ENCODE data around the gene FGD2.

FGD2 gene

DNA sequence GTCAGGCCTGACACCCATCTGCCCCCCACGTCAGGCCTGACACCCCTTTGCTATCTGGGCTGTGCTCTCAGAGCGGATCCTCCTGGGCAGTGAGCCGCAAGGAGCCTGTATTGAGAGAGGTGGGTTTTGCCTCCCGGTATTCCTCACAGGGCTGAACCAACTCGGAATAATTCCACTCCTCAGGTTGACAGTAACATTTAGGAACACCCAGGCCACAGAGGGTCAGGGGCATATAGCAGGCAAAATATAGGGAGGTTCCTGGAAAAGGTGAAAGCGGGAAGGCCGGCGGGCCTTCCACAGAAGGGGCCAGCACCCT lies 6.8 kb upstream of the FGD2 start:
- no peak for DNase-seq

DNA sequence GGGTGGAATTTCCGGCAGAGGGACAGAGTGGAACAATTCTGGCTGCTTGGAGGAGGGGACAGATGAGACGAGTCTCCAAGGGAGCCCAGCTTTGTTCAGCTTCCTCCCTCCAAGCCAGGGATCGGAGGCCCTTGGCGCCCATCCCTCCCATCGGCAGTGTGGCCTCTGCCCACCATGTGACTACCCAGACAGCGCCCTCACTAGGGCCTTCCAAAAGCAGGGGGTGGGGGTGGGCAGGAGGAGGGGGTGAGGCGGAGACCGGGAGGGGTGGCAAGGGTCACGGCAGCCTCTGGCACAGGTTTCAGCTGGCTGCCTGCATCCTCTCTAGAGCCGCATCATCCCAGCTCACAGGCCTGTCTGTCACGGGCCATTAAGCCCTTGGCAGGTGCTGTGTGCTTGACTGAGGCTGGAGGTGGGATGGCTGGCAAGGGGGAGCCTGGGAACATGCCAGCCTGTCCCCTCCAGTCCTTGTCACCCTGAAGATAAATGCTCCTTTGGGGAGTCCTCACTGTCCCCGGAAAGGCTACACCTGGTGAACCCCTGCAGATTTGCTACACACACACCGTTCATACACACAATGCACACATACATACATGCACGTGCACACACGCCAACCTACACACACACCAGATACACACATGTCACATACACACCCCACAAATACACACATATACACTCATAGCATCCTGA lies 6.2 kb upstream of the FGD2 start:
- no peak for DNase-seq

- no peak for DNase-seq
These were observed 5.7 kb upstream of the FGD2 start for GRCh38 chr6:36999751-37000125.

GRCh38 chr6:37004044-37004980 lies 1.1 kb upstream of the FGD2 start:
- DNase-seq = no peak

- DNase-seq = no peak
These were observed 542 bp downstream of the FGD2 start for GRCh38 chr6:37005827-37006567.

DNA sequence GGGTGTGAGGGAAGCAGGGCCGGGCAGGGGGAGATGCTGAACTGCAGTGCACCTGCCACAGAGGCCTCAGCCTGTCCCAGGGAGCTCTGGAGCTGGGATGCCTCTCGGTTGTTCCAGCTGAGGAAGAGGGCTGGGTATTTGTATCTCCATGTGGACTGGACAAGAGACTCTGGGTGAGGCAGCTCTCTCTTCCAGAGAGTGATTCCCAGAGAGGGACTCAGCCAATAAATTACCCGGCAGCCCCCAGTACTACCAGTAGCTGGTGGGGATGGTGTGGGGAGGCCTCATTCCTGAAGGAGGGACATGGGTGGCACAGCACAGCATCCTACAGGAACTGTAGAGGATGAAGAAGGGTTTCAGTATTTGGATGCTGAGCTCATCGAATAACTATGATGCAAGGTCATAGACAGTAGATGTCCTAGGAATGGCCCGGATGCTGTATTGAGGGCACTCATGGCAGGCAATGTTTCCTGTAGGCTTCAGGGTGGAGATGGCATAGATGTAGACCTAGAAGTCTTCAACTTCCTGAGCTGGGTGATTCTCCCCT lies 1.4 kb downstream of the FGD2 start:
- DNase-seq = no peak

DNA sequence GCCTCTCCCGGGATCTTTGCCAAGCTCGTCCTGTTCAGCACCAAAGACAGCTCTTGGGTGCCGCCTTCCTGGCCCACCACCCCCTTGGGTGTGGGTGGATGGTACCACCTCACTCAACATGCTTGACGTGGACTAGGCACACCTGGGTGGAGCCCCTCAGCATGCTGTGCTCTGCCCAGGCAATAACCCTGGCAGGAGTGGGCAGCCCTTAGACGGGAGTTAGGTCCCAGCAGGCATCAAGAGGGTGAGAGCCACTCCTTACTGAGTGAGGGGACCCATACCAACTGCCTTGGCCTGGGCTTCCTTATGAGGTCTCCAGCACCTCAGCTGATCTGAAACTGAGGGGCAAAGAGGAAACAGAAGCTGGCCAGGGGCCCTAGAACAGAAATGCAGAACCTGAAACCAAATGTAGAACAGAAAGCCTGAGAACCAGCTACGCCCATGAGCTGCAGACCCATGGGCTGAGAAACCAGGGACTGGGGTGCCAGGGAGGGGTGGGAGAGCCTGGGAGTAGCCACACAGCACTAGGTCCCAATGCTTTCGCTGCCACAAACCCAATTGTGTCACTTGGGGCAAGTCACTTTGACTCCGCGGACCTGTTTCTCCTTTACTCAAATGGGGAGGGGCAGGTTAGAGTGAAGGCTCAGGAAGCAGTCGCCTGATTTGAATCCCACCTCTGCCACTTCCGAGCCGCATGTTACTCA lies 2.0 kb downstream of the FGD2 start:
- no peak for DNase-seq

DNA sequence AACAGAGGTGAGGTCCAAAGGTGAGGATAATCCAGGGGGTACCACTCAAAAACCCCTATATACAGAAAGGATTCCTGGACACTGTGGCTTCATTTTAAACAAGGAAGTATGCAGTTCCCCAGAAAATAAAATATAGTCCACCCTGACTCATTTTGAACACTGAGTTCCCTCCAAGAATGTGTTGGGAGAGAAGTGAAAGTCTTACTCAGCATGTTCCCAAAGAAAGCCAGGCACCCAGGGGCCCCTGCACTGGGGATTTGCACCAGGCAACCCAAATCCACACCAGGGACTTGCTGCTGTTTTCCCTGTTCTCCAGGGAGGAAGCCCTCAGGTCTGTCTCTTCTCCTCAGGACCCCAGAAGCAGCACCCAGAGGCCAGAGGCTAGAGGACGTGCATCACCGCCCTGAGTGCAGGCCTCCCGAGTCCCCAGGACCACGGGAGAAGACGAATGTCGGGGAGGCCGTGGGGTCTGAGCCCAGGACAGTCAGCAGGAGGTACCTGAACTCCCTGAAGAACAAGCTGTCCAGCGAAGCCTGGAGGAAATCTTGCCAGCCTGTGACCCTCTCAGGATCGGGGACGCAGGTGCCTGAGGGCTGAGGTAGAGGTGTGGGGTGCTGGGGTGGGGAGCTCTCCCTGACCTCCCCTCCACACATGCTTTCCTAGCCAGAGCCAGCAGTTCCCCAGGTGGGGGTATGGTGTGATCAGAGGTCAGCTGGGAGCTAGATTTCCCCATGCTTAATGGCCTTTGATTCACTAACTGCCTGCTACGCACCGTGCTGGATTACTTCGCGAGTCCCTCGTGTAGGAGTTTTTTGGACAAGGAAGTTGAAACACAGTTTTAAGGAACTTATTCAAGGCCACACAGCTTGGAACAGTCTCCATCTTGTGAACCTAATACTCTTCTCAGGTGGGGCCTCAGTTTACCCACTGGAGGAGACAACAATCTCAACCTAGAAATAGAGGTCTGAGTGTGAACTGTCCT lies 3.3 kb downstream of the FGD2 start:
- DNase-seq = no peak

DNA sequence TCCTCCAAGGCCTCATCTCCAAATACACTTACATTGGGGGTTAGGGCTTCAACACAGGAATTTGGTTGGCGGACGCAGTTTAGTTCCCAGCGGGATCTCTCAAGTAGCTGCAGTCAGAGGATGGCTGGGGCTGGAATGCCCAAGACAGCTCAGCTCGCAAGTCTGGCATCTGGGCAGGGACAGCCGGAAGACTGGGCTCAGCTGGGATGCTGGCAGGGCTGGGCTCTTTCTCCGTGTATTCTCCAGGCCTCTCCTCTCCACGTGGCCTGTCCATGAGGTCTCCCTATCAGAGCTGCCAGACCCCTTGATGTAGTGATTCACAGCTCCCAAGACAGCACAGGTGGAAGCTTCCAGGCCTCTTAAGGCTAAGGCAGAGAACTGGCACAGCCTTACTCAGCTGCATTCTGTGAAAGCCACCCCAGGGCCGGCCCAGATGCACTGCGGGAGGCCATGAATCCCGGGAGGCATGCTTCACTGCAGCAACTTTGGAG lies 5.0 kb downstream of the FGD2 start:
- DNase-seq = no peak

- DNase-seq = no peak
These were observed 6.4 kb downstream of the FGD2 start for GRCh38 chr6:37011656-37012378.

DNA sequence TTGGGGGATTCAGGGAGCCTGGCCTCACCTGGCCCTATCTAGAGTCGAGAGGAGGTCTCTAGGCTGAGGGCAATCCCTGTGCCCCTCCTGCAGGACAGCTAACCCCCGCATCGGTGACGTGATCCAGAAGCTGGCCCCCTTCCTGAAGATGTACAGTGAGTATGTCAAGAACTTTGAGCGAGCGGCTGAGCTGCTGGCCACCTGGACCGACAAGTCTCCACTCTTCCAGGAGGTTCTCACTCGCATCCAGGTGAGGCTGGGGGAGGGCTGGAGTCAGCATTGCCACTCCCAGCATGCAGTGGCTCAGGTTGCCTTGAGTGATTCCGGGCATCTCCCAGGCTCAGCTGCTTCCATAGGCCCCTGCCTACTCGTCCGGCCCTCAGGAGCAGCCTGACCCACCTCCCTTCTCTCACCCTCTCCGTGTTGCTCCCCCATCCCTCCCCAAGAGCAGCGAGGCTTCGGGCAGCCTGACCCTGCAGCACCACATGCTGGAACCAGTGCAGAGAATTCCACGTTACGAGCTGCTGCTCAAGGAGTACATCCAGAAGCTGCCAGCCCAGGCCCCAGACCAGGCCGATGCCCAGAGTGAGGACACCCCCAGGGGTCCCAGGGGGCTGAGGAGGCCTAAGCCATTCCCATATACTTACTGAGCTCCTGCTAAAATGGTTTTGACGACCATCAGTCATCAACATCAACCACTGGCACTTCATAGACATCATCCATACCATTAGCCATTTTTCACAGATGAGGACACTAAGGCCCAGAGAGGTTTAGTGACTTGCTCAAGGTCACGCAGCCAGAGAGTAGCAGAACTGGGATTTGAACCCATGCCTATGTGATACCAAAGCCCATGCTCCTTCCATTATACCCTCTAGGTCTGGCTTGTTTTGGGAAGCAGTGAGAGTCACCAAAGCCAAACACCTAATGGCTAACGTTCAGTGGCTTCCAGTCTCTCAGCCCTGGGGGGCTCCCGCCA lies 8.3 kb downstream of the FGD2 start:
- no peak for DNase-seq

DNA sequence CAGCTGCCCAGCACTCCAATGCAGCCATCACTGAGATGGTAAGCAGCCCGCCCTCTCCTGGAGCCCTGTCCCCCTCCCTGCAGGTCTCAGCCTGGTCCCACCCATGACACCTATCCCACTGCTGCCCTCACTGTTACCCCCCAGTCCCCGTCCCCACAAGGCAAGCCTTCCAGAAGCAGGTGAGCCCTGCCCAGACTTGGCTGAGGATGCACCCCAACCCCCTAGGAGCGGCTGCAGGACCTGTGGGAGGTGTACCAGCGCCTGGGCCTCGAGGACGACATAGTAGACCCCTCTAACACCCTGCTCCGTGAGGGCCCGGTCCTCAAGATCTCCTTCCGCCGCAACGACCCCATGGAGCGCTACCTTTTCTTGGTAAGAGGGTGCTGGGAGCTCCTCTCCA lies 9.2 kb downstream of the FGD2 start:
- DNase-seq = no peak

DNA sequence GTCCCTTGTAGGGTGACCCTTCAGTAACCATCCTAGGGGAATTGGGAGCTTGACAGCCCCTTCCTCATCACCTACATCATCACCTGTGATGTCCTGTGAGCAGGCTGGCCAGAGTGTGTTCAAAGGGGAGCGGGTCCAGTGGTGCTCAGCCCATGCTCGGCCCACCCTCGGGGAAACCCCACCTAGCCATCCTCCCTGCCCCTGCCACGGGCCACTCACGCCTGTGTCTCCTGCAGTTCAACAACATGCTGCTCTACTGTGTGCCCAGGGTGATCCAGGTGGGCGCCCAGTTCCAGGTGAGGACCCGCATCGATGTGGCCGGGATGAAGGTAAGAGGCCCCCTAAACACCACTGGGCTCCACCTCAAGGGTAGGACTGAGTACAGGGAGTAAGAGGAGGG lies 10.1 kb downstream of the FGD2 start:
- no peak for DNase-seq

DNA sequence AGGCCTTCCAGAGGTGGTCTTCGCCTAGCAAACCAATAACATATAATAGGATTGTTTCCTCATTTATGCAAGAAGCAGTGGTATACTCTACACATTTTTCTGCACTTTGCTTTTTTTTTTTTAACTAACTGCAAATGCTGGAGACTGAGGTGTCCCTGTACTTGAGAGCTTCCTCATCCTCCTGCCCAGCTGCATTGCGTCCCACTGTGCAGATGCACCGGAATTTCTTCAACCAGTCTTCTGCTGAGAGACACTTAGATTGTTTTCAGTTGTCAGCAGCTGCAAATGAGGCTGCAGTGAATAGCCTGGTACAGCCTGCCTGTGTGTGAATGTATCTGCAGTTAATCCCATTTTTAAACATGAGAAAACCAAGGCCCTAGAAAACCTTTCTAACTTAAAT lies 11.5 kb downstream of the FGD2 start:
- DNase-seq = no peak

DNA sequence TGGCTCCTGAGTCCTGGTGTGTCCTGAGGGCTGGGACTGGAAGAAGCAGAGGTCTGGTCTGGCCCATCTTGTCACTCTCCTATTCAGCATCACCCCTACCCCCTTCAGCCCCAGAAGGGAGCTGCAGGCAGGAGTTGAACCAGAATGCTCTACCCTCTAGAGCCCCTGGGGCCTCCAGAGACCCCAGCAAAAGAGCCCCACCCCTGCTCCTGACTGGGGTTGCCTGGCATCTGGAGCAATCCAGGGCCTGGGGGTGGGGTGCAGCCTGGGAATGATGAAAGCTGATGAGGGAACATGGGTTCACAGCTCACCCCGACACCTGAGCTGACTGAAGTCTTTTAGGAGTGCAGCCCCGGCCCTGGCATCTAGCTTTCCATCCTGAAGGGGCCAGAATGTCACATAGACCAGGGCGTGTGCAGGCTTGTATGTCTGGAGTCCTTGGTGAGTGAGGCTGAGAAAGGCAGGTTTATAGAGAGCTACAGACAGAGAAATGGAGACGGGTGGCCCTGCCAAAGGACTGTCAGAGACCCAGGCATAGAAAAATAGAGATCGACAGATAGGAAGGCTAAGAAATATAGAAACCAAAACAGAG lies 12.2 kb downstream of the FGD2 start:
- DNase-seq = no peak

DNA sequence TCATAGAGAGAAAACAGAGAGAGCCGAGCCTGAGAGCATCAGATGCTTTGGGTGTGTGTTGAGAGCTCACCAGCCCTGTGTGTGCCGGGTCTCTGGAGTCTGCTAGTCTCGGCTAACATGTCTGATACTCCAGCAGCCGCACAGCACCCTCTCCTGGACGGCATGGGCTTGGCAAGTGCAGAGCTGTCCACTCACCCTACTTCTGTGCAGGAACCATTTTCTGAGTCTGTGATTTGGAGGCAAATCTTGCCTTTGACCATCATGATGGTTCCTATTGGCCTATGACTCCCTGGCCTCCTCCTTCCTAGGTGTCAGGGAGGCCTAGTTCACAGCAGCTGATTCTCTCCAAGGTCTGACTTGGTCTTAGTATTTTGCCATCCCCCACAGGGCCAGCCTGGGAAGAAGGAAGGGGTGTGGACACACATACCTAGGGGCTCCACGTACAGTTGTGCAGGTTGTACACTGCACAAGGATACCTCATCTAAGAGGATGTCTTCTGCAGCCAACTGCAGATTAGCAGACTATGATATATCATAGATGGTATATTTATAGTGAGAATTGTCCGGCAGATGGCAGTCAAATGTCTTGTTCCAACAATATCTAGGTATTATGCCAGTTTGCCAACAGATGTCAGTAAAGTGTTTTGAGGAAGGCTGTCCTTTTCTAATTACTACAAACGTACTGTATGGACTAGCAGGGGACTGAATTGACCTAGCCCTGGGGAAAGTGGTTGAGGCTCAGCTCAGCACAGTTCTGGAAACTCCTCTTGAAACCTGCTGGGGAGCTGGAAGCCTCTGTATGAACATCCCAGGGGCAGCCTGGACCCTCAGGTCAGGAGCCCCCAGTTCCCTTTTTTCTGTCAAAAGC lies 13.0 kb downstream of the FGD2 start:
- DNase-seq = peak; percentile 94

- no peak for DNase-seq
These were observed 13.6 kb downstream of the FGD2 start for GRCh38 chr6:37019065-37019450.

GRCh38 chr6:37020381-37020780 lies 14.9 kb downstream of the FGD2 start:
- DNase-seq = no peak
